NT2/D1 (cell line): ENCODE measurements around the gene SAMD8.

Source experiments
- DNase-seq: peaks from one replicate; pipeline ENCODE4 v3.0.0-alpha.2; 2011; ENCODE audit warnings: low read depth, low spot score
- H3K27me3 ChIP-seq: 2 replicates; pipeline ENCODE4 v1.6.0; 2011; ENCODE audit warnings: mild to moderate bottlenecking; ENCODE audit not compliant: insufficient read length, insufficient read depth
- H3K36me3 ChIP-seq: 2 replicates; pipeline ENCODE4 v1.6.1; 2011; ENCODE audit warnings: mild to moderate bottlenecking, low read length, mixed read lengths; ENCODE audit not compliant: insufficient read depth, insufficient read length
- H3K4me1 ChIP-seq: 2 replicates; pipeline ENCODE4 v1.5.1; 2011; ENCODE audit not compliant: insufficient read depth, insufficient read length
- H3K4me3 ChIP-seq: 2 replicates; pipeline ENCODE4 v1.5.1; 2011; ENCODE audit warnings: low read depth; ENCODE audit not compliant: insufficient read length
- H3K9ac ChIP-seq: 2 replicates; pipeline ENCODE4 v1.6.0; 2011; ENCODE audit warnings: low read depth; ENCODE audit not compliant: insufficient read length
- H3K9me3 ChIP-seq: 2 replicates; pipeline ENCODE4 v1.5.1; 2011; ENCODE audit warnings: mild to moderate bottlenecking, low read length; ENCODE audit not compliant: insufficient read depth
- SUZ12 ChIP-seq: IDR thresholded peaks from 2 replicates; pipeline ENCODE4 v1.6.1; 2011; ENCODE audit not compliant: insufficient read length, insufficient read depth; ENCODE audit errors: extremely low read depth
- YY1 ChIP-seq: IDR thresholded peaks from 2 replicates; pipeline ENCODE4 v1.6.1; 2011; ENCODE audit not compliant: insufficient read length, insufficient read depth
- ZNF274 ChIP-seq: IDR thresholded peaks from 2 replicates; pipeline ENCODE4 v1.6.1; 2011; ENCODE audit warnings: mild to moderate bottlenecking, low read depth, low read length

The SAMD8 gene

DNA sequence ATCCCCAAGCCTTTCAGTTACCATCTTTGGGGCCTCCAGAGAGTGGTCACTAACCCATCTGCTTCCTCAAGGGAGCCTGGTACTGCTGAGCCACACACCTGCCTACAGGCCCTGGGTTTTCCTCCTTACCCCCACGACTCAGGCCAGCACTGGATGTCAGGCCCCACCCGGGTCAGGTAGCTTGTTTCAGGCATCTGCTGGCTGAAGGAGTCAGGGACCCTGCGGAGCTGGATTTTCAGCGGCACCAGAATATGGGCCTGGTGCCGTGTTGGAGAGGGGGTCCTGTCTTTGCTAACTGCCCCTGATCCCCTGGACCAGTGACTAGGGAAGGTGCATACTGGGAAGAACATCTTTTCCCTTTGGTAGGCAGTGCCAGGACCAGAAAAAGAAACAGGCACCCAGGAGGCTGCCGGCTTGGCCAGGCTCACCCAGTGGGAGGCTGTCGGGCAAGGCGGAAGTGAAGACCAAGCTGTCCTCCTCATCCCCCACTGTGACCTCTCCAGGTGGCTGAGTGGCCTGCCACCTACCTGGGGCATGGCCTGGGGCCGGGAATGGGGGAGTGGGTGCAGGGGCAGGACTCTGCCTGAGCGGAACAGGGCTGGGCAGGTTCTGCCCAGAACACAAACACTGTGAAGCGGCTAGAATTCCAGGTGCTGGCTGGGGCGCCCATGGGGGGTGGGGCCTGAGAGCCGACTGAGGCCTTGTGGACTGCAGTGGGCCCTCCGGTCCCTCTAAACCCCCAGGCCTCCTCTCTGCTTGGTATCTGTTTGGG, 12.4 kb upstream of the SAMD8 start:
- Histone ChIP-seq H3K9ac (no peak overlapping the region), H3K4me1 (peaks cover 4% of the 10 kb centered on the region), H3K36me3 (no peaks in the 10 kb centered on the region), H3K9me3 (no peaks in the 10 kb centered on the region), H3K27me3 (no peaks in the 10 kb centered on the region), H3K4me3 (no peak overlapping the region)
- DNase-seq, result no peak
- no peak for TF ChIP-seq ZNF274
- TF ChIP-seq YY1, result no peak
- no peak for TF ChIP-seq SUZ12

DNA sequence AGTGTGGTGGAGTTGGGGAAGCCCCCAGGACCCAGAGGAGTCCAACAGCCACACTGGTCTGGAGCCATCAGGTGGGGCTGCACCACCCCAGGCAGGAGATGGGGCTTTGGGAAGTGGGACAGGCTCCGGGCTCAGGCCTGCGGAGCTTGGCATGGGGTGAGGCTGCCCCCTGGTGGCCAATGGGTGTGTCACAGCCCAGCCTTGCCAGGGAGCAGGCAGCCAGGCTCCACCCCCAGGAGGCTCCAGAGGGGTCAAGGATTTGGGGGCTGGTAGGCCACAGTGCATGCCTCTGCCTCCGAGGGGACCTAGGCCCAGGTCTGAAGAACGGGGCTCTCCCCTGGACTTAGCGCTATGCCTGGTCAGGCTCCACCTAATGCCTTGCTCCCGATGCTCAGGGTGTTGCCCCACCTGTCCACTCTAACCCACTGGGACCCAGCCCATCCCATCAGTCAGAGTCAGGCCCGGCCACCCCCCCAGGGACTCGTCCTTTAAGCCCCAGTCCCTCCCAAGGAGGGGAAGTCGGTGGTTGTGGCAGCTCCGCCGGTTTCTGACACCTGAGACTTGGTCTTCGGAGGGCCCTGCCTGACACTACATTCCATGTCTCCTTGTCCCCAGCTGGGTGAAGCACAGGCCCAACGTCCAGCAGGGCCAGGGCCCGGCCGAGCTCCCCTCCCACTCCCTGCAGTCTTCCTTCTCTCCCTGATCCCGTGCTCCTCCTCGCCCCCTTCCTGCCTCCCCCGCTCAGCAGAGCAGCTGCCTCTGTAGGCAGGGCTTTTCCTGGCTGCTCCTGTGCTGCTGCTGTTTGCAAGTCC, 11.3 kb upstream of the SAMD8 start:
- H3K9ac ChIP-seq, result peak overlapping the region; percentile 68
- TF ChIP-seq ZNF274 (no peak), SUZ12 (no peak), YY1 (no peak)
- peaks cover 9% of the 10 kb centered on the region for H3K4me1 ChIP-seq
- no peaks in the 10 kb centered on the region for H3K36me3 ChIP-seq
- no peak for DNase-seq
- H3K4me3 ChIP-seq, result no peak overlapping the region
- H3K27me3 ChIP-seq, result no peaks in the 10 kb centered on the region
- H3K9me3 ChIP-seq, result no peaks in the 10 kb centered on the region

DNA sequence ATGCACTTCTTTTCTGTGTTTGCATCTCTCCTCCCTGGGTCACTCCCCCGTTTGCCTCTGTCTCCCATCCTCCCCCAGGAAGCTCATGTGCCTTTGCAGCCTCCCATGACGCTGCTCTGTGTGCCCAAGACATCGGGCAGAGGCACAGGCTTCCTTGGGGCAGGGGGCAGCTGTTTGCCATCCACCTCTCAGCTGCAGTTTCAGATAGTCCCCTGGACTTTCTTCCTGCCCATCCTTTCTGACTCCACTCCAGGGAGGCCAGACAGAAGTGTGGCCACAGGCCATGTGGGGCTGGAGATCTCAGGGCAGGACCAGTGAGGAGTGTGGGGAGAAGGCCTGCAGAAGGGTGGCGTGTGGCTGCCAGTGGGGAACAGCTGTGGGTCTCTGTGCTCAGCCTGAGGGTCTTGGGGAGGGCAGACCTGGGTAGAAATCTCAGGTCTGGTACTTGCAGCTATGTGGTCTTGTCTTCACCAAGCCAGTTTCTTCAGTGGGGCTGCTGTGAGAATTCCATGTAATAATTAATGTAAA, 10.6 kb upstream of the SAMD8 start:
- Histone ChIP-seq H3K27me3 (no peaks in the 10 kb centered on the region), H3K36me3 (no peaks in the 10 kb centered on the region), H3K9ac (peak overlapping the region; percentile 68), H3K9me3 (no peaks in the 10 kb centered on the region), H3K4me1 (peaks cover 15% of the 10 kb centered on the region), H3K4me3 (no peak overlapping the region)
- TF ChIP-seq ZNF274 (no peak), SUZ12 (no peak), YY1 (no peak)
- DNase-seq, result no peak

DNA sequence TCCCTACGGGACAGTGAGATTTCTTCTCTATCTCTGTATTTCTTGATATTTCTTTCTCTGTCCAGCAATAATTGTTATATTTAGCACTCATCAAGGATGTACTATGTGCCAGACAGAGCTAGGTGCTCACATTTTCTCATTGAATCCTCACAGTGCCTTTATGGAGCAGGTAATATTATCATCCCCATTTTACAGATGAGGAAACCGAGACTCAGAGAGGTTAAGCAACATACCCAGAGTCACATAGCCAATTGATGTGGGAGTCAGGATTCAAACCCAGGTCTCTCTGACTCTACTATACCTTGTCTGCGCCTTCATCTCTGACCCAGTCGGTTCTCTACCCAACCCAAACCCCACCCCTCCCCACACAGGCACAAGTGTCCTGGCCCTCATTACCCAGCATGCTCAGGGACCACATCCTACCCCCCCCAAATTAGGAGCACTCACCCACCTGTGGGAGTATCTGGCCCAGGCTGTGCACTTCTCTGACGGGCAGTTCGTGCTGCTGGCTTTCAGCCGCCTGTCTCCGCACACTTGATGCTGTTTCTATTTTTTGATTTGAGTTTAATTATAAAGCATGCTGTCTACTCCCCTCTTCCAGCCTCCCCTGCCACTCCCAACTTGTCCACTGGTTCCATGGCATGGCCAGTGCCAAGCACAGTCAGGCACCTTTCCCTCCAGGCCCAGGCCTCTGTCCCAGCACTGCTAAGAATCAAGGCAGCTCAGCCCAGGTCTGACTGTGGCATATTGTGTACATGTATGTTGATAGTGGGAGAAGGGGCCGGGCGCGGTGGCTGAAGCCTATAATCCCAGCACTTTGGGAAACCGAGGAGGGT, 9.8 kb upstream of the SAMD8 start:
- peaks cover 16% of the 10 kb centered on the region for H3K4me1 ChIP-seq
- DNase-seq, result no peak
- H3K9ac ChIP-seq, result no peak overlapping the region

DNA sequence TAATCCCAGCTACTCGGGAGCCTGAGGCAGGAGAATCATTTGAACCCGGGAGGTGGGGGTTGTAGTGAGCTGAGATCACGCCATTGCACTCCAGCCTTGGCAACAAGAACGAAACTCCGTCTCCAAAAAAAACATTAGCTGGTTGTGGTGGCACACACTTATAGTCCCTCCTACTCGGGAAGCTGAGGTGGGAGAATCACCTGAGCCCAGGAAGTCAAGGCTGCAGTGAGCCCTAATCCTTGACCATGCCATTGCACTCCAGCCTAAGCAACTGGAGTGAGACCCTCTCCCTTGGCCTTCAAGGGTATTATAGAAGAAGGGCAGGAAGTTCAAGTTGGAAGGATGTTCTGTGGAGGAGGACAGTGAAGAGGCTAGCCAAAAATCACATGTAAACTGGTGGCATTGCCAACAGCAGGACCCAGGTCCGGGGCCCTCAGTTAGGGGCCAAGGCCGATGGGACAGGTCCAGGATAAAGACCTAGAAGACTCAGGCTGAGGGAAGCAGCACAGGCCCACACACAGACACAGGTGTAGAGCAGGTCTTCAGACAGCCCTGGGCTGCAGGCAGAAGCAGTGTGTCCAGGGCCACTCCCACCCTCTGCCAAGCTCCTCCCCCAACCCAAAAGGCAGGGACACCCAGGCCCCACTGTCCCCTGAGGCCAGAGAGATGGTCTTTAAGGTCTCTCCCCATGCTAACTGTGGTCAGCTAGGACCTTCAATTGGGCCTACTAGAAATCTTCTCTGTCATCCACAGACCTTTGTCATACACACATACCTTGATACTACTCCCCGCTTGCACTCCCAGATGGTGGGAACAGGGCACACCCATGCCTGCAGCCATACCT, 8.4 kb upstream of the SAMD8 start:
- peaks cover 19% of the 10 kb centered on the region for H3K4me1 ChIP-seq
- TF ChIP-seq YY1 (no peak), ZNF274 (no peak), SUZ12 (no peak)
- H3K27me3 ChIP-seq, result no peaks in the 10 kb centered on the region
- no peak for DNase-seq
- H3K9me3 ChIP-seq, result no peaks in the 10 kb centered on the region
- H3K36me3 ChIP-seq, result no peaks in the 10 kb centered on the region
- no peak overlapping the region for H3K9ac ChIP-seq
- no peak overlapping the region for H3K4me3 ChIP-seq

More for the DNA sequence above, 9.8 kb upstream of the SAMD8 start:
- no peak overlapping the region for H3K4me3 ChIP-seq
- TF ChIP-seq SUZ12 (no peak), YY1 (no peak), ZNF274 (no peak)
- H3K27me3 ChIP-seq, result no peaks in the 10 kb centered on the region
- no peaks in the 10 kb centered on the region for H3K36me3 ChIP-seq
- no peaks in the 10 kb centered on the region for H3K9me3 ChIP-seq
